Left hindlimb (tissue), 1 donor: ENCODE data around the gene PPP1R36.
A peak's percentile ranks its signal among the peaks of the same experiment; 100 is the strongest.
"Not testable (repeated sequence)": the region's sequence is repeated elsewhere in the genome, so short reads cannot be mapped to it uniquely, and the experiment has no call there.

Source experiments
- DNase-seq: peaks from one replicate; pipeline ENCODE4 v3.0.0-alpha.2; 2018

The PPP1R36 gene

DNA sequence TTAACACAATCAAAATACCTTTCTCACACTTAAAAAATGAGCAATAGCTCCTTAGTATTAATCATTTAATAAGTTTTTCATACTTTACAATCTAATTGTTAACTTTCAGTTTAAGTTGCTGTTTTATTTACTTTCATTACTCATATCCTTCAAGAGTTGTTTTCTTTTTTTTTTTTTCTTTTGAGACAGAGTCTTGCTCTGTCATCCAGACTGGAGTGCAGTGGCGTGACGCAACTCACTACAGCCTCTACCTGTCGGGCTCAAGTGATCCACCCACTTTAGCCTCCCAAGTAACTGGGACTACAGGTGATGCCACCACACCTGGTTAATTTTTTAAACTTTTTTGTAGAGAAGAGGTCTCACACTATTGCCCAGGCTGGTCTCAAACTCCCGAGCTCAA, 29.1 kb upstream of the PPP1R36 start:
- DNase-seq, result no peak

DNA sequence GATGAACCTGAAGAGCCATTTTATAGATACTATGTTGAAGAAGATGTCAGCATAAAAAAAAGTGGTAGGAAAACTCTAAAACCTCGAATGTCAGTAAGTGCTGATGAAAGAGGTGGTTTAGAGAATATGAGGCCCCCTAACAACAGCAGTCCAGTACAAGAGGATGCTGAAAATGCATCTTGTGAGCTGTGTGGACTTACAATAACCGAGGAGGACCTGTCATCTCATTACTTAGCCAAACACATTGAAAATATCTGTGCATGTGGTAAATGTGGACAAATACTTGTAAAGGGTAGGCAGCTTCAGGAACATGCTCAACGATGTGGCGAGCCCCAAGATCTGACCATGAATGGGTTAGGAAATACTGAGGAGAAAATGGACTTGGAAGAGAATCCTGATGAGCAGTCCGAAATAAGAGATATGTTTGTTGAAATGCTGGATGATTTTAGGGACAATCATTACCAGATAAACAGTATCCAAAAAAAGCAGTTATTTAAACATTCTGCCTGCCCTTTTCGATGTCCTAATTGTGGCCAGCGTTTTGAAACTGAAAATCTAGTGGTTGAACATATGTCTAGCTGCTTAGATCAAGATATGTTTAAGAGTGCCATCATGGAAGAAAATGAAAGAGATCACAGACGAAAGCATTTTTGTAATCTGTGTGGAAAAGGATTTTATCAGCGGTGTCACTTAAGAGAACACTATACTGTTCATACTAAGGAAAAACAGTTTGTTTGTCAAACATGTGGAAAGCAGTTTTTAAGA, 27.0 kb upstream of the PPP1R36 start:
- no peak for DNase-seq

DNA sequence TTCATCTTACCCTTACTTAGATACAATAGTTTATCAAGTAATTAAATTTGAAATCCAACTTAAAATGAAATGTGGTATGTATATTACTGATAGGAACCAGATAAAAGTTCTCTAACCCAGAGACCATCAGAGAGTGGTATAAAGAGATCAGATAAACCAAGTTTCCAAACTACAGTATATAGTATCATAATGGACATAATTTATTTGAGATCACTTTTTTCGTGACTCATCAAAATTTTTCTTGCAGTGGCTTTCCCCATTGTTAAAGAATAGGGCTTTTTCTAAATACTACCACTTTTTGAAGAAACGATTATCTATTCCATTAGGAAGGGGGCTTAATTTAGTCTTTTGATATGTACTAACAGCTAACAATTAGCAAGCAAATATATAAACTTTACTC, 24.4 kb upstream of the PPP1R36 start:
- no peak for DNase-seq

DNA sequence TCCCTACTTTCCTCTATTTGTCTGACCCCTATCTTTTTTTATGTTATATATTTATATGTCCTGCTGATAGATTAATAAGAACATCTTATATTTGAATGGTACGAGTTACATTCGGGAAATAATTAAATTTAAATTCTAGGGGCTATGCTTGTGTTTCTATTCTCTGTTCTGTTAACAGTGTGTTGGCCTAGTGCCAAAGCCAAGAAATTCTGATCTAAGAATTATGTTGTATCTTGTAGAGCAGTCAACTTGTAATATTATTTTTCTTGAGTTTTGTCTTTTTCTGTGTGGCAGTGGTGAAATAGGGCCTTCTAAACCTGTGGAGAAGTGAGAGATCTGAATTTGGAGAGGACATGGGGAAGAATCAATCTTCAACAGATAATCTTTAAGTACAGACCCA, 18.2 kb upstream of the PPP1R36 start:
- DNase-seq, result no peak

DNA sequence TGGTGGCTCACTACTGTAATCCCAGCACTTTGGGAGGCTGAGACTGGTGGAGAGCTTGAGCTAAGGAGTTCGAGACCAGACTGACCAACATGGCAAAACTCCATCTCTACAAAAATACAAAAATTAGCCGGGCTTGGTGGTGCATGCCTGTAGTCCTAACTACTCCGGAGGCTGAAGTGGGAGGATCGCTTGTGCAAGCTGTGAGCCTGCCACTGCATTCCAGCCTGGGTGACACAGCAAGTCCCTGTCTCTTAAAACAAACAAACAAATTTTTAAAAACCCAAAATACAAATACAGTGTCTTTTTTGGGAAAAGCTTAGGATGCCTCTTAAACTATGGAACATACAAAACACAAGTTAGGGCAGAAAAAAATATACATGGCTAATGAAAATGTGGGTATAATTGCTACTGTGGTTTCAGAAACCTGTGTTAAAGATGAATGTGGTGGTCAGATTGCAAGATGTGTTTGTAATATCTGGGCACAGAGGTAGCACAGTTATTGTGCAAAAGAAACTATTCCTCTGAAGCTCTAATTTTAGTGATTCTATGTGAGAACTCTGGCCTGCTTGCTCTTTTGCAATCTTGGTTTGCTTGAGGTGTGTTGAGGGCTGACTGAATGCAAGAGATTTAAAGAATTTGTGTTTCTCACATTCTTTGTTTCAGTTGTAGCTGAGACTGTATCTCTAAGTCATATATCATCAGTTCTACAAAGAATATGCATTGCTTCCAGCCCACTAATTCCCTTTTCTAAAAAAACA, 13.1 kb upstream of the PPP1R36 start:
- no peak for DNase-seq

DNA sequence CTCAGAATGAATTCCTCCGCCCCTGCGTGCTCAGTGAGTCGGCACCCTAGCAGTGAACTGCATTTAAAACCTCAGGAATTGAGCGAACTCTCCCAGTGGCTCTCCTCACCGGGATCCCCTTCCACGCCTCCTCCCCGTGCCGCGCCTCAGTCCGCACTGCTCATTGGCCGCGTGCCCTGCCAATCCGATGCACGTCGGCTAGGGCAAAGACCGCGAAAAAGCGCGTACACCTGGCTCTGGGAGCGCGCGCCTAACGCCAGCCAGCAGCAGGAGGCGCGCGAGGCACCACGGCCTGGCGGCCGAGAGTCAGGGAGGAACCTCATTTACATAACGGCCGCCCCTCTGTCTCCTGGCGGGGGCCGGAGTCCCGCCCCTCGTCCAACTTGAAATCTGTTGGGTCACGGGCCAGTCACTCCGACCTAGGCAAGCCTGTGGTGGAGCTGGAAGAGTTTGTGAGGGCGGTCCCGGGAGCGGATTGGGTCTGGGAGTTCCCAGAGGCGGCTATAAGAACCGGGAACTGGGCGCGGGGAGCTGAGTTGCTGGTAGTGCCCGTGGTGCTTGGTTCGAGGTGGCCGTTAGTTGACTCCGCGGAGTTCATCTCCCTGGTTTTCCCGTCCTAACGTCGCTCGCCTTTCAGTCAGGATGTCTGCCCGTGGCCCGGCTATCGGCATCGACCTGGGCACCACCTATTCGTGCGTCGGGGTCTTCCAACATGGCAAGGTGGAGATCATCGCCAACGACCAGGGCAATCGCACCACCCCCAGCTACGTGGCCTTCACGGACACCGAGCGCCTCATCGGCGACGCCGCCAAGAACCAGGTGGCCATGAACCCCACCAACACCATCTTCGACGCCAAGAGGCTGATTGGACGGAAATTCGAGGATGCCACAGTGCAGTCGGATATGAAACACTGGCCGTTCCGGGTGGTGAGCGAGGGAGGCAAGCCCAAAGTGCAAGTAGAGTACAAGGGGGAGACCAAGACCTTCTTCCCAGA, 9.3 kb upstream of the PPP1R36 start, which contains the start of gene HSPA2:
HSPA2 (plus strand) TSS at position 534 of the 995 bp plus-strand sequence; CDS start at position 643, 109 bp downstream.
- peak; percentile 100 for DNase-seq

DNA sequence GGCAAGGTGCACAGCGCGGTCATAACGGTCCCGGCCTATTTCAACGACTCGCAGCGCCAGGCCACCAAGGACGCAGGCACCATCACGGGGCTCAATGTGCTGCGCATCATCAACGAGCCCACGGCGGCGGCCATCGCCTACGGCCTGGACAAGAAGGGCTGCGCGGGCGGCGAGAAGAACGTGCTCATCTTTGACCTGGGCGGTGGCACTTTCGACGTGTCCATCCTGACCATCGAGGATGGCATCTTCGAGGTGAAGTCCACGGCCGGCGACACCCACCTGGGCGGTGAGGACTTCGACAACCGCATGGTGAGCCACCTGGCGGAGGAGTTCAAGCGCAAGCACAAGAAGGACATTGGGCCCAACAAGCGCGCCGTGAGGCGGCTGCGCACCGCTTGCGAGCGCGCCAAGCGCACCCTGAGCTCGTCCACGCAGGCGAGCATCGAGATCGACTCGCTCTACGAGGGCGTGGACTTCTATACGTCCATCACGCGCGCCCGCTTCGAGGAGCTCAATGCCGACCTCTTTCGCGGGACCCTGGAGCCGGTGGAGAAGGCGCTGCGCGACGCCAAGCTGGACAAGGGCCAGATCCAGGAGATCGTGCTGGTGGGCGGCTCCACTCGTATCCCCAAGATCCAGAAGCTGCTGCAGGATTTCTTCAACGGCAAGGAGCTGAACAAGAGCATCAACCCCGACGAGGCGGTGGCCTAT, 8.3 kb upstream of the PPP1R36 start:
- peak; percentile 59 for DNase-seq

DNA sequence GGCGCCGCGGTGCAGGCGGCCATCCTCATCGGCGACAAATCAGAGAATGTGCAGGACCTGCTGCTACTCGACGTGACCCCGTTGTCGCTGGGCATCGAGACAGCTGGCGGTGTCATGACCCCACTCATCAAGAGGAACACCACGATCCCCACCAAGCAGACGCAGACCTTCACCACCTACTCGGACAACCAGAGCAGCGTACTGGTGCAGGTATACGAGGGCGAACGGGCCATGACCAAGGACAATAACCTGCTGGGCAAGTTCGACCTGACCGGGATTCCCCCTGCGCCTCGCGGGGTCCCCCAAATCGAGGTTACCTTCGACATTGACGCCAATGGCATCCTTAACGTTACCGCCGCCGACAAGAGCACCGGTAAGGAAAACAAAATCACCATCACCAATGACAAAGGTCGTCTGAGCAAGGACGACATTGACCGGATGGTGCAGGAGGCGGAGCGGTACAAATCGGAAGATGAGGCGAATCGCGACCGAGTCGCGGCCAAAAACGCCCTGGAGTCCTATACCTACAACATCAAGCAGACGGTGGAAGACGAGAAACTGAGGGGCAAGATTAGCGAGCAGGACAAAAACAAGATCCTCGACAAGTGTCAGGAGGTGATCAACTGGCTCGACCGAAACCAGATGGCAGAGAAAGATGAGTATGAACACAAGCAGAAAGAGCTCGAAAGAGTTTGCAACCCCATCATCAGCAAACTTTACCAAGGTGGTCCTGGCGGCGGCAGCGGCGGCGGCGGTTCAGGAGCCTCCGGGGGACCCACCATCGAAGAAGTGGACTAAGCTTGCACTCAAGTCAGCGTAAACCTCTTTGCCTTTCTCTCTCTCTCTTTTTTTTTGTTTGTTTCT, 7.6 kb upstream of the PPP1R36 start:
- DNase-seq, result no peak

DNA sequence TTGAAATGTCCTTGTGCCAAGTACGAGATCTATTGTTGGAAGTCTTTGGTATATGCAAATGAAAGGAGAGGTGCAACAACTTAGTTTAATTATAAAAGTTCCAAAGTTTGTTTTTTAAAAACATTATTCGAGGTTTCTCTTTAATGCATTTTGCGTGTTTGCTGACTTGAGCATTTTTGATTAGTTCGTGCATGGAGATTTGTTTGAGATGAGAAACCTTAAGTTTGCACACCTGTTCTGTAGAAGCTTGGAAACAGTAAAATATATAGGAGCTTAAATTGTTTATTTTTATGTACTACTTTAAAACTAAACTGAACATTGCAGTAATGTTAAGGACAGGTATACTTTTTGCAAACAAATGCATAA, 6.9 kb upstream of the PPP1R36 start:
- DNase-seq, result no peak

DNA sequence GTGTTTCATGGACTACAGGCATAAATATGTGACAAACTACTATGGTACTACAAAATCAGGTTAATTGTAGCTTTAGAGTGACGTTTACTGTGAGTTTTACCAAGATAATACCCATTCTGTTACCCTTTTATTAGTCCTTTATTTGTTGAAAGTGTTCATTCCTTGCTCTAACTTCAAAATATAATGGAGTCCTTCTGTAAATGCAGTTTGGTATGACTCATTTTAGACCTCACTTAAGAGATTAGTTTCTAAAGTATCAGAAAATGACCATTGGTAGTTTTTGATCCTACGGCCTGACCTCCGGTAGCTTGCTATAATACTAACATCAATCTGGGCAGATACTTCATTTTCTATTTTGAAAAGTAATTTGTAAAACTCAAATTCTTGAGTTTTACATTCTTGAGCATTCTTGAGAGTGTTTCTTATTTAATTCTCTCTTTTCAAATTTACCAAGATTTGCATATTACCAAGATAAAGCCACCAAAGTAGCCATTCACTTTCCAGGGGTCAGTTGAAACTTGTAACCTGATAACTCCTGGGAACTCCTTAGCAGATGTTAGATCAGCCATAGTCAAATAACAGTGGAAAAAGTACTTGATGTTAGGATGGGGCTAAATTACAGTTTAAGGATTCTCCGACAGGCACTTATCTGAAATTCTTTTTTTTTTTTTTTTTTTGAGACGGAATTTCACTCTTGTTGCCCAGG, 5.0 kb upstream of the PPP1R36 start:
- no peak for DNase-seq

DNA sequence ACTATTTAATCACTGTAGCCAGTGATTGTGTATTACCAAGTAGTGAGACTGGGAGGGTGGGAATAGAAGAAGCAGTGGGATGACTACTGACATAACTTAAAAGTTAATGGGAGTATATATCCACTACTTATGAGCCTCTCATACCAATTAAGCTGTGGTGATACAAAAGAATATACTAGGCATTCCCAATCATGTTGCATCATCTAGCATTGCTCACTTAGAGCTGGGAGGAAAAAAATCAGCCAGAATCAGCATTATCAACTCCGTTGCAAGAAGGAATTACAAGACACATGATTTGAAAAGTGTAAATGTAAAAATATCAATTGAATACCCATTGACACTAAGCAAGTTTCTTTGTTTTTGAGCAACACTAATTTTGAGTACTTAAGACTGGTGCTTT, 745 bp upstream of the PPP1R36 start:
- no peak for DNase-seq

DNA sequence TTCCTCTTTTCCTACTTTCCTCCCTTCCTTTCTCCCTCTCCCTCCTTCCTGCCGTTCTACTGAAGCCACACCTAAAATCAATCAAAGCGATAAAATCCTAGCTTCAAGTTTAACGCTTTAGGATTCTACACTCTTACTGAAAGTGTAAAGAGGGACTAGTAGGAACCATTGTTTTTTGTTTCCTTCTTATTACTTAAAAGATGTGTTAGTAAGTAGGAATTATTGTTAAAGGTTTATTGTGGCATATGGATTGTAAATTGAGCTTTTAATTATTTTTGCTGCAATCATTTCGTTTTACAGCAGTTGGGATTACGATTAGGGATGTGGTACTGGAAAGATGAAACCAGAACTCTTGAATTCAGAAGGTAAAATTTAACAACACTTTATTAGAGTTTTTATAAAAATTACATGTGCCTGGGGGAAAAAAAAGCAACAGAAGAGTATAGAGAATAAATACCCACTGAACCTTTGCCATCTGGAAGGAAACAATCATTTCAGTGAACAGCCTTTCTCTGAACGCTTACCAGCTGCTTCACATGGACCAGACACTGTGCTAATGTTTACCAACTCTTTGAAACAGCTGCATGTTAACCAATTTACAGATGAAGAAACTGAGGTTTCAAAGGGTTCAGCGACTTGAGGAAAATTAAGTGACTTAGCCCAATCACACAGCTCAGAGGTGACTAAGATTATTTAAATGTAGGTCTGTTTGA, 1.0 kb downstream of the PPP1R36 start:
- no peak for DNase-seq

DNA sequence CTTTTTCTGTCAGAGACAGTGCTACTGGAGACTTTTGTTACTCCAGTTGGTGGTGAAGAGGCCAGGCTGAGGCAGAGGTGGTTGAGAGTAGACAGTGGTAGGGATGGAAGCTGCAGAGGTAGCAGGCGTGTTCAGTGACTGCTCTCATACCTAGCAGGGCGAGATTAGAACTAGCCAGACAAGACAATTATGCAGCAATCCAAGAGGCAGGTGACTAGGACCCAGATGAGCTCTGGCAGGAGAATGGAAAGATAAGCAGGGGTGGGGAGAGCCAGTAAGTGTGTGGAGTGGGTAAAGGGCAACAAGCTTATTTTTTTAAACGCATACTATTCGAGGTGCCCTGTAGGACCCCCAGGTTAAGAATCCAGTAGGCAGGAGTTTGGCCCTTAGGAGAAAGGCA, 4.8 kb downstream of the PPP1R36 start:
- no peak for DNase-seq

DNA sequence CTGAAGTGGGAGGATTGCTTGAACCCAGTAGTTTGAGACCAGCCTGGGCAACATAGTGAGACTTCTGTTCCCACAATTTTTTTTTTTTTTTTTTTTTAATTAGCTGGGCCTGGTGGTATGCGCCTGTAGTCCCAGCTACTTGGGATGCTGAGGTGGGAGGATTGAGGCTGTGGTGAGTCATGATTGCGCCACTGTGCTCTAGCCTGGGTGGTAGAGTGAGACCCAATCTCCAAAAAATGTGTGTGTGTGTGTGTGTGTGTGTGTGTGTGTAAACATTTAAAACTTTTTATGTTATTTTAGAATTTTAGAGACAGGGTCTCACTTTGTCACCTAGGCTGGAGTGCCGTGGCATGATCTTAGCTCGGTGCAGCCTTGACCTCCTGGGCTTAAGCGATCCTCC, 6.8 kb downstream of the PPP1R36 start:
- no peak for DNase-seq

DNA sequence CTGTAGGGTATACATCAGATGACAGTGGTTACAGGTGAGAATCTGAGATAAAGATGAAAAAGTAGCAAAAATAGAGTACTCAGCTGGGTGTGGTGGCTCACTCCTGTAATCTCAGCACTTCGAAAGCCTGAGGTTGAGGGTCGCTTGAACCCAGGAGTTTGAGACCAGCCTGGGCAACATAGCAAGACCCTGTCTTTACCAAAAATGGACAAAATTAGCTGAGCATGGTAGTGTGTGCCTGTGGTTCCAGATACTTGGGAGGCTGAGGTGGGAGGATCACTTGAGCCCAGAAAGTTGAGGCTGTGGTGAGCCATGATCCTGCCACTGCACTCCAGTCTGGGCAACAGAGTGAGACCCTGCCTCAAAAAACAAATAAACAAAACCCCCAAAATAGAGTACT, 8.5 kb downstream of the PPP1R36 start:
- DNase-seq, result not testable (repeated sequence)

DNA sequence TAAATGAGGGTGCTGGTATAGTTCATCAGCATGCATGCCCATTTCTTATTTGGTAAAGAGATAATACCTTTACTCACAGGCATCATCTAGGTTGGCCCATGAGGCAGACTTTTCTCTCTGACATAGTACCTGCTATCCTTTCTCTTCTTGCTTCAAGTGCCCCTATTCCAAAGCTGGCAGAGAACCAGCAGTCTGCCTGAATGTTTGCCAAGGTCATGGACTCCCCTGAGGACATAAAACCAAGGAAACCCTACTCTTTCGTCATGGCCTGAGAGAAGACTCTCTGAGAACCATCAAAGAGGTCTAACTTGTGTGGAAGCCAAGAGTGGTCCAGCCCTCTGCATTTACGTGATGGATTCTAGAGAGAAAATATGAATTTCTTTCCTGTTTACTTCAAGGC, 11.9 kb downstream of the PPP1R36 start:
- DNase-seq, result no peak

DNA sequence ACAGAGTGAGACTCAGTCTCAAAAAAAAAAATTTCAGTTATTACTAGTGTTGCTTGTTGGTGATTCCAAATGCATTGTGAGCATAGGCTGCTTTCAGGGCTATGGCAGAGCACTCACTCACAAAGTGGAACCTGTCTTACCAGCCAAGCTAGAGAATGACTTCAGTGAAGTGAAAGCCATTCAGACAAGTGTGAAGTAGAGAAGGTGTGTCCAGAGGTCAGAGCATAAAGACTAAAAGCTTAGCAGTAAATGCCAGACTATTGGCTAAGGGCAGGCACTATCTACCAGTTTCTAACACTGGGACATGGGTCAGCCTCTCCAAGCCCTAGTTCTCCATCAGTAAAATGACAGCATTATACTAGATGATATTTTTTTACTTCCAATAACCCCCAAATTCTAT, 12.7 kb downstream of the PPP1R36 start:
- no peak for DNase-seq

DNA sequence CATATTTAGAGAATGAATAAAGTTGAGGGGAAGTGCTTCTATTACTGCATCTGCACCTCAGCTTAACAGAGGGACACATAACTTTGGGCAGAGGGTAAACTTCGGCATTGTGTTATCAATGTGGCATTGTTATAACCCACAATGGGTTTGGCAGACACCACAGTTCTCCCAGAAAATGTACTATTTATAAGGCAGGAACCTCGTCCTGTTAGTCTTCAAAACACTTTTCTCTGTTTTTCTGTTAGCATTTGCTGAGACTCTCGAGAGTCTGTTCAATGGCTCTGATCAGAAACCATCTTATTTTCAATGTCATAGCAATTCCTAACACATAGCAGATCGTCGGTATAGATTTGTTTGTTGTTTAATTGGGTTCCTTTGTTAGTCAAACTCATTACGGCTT, 13.9 kb downstream of the PPP1R36 start:
- DNase-seq, result no peak

DNA sequence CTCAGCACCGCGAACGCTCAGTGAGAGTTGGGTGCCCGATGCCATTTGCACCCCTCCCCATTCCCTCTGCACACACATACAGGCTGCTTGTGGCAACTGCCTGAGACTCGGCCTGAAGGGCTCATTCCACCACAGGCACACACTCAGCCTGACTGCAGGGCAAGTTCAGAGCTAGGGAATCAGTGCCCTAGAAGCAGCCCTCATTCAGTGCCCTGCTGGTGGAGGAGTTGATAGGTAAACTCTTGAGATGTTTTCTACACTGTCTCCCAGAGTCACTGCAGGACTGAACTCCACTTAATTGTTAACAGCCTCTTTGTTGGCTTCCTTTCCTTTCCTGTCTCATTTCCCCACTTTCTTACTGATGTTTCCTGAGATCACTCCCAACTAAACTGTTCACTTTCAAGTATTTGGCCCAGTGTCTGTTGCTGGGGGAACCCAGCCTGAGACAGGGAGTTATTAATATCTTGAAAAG, 16.9 kb downstream of the PPP1R36 start:
- DNase-seq, result peak; percentile 54

DNA sequence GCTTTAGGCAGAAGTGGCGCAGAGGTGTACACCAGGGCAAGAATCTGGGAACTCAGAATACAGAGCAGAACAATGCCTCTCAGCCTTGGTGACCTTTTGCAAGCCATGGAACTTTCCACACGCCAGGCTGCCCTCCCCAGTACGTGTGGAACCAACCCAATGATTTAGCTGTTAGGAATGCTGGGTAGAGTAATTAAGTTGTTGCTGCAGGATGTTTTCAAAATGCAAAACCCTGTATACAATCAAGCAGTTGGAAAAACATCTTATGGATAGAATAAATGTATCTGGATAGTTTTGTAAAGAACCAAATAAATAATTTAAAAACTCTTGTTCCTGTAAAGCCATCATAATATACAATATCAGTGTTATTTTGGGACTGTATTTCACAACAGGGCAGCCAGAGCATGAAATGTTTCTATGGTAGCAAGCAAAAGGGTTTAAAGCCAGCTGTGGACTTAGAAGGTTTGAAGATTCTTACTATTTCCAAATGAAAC, 19.4 kb downstream of the PPP1R36 start:
- DNase-seq, result no peak
